LNCAP (cell line): ENCODE results near the gene ITLN1.

ENCODE experiments used
- TF ChIP-seq, protein P1 (sequence below): fragments of 450-650 bp; IDR thresholded peaks from 2 replicates; pipeline ENCODE4 v1.5.1; 2017; ENCODE audit warnings: mild to moderate bottlenecking

ITLN1 gene

DNA sequence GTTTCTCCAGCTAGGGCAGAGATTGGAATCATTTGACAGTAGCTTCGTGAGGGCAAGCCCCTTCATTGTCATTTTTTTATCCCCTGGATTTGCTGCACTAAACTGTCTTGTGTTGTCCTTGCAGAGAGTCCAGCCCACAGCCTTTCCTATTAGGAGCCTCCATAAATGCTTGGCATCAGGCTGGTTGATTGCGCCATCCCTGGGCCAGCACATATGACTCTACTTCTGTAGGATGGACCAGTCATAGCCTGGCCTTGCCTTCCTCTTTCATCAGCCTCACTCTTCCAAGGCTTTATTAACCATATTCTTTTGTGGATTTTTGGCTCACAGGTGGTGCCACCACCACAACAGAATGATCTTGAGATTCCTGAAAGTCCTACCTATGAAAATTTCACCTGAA lies 57.6 kb downstream of the ITLN1 start:
- TF ChIP-seq, protein P1, sequence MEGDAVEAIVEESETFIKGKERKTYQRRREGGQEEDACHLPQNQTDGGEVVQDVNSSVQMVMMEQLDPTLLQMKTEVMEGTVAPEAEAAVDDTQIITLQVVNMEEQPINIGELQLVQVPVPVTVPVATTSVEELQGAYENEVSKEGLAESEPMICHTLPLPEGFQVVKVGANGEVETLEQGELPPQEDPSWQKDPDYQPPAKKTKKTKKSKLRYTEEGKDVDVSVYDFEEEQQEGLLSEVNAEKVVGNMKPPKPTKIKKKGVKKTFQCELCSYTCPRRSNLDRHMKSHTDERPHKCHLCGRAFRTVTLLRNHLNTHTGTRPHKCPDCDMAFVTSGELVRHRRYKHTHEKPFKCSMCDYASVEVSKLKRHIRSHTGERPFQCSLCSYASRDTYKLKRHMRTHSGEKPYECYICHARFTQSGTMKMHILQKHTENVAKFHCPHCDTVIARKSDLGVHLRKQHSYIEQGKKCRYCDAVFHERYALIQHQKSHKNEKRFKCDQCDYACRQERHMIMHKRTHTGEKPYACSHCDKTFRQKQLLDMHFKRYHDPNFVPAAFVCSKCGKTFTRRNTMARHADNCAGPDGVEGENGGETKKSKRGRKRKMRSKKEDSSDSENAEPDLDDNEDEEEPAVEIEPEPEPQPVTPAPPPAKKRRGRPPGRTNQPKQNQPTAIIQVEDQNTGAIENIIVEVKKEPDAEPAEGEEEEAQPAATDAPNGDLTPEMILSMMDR: no peak

DNA sequence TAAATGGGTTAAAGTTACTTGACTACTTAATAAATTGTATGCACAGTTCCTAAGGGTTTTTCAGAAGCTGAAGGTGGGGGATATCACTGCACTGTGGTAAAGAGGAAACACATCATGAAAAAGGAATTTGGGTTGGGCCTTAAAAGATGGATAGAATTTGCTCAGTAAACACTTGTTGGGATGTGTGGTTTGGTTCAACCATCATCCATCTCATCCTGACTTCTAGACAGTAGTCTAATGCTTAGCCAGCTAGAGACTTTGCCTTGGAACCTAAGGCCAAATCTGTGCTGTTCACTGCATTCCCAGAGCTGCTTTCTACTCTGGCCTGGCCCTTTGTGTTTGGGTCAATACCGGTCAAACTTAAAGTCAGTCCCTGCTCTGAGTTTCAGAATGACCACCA lies 58.4 kb downstream of the ITLN1 start:
- TF ChIP-seq, protein P1: no peak
